HepG2 (cell line): Measurements from ENCODE around the gene TCFL5. TPM values are rescaled to one million over a fixed set of nuclear protein-coding genes. Genes with fewer than 3 reads are reported as not detected.

ENCODE experiments used
- ATAC-seq: fragments of 200-7000 bp; cut with Tn5 transposase; 3 replicates; pipeline ENCODE4 v1.9.1; 2020; ENCODE audit warnings: mild to moderate bottlenecking, moderate library complexity
- BruUV-seq: library from RNA; stranded (reverse); fragments of 400-500 nt; replicated peaks from 2 replicates; lab custom pipeline; 2021; lab: Mats Ljungman, UMichigan
- CTCF ChIA-PET: fragments of 300-600 bp; formaldehyde crosslinking; extraction: SDS; loops from one replicate; lab custom pipeline; 2021; ENCODE audit warnings: low total read pairs, inconsistent platforms, low intra/inter-chr PET ratio; lab: Yijun Ruan, JAX
- POLR2A ChIA-PET: fragments of 350-600 bp; sonication (Branson Sonifier 250); formaldehyde crosslinking; loops from one replicate; lab custom pipeline; 2020; ENCODE audit warnings: antibody characterized with exemption, inconsistent platforms; lab: Yijun Ruan, JAX
- DNase-seq: peaks from one replicate; pipeline ENCODE4 v3.0.0-alpha.2; 2015; ENCODE audit warnings: low spot score
- FAIRE-seq: peaks from 3 replicates; lab custom pipeline; 2011; peaks lifted over from hg19 to GRCh38; lab: Jason Lieb, UNC
- H2AFZ ChIP-seq: one replicate; pipeline ENCODE4 v1.6.1; 2011; ENCODE audit warnings: low read length, inconsistent platforms
- H3K27ac ChIP-seq: fragments of 300-600 bp; 3 replicates; pipeline ENCODE4 v1.8.0; 2011; ENCODE audit warnings: mixed run types, mild to moderate bottlenecking, mixed read lengths, low read length, inconsistent platforms; ENCODE audit not compliant: insufficient read depth; ENCODE audit errors: extremely low read length
- H3K27me3 ChIP-seq, 2 experiments: fragments of 200-600 bp in 1 of 2; 2 replicates in 1 of 2; 3 replicates in 1 of 2; pipeline versions ENCODE4 v1.6.0 to v1.8.0; 2011; ENCODE audit warnings: low read length in 2 of 2, mild to moderate bottlenecking in 2 of 2, moderate library complexity in 2 of 2, inconsistent platforms in 1 of 2; ENCODE audit not compliant: insufficient read depth in 2 of 2, control insufficient read depth in 1 of 2
- H3K36me3 ChIP-seq, 2 experiments: fragments of 200-600 bp in 1 of 2; replicated peaks in 1 of 2; 2 replicates in 1 of 2; 3 replicates in 1 of 2; pipeline versions ENCODE4 v1.5.1 to v1.8.0; 2011; ENCODE audit warnings: low read length in 2 of 2, inconsistent platforms in 1 of 2; ENCODE audit not compliant: insufficient read depth in 2 of 2, control insufficient read depth in 1 of 2
- H3K4me1 ChIP-seq: 2 replicates; pipeline ENCODE4 v1.5.1; 2012; ENCODE audit warnings: low read length, inconsistent platforms; ENCODE audit not compliant: insufficient read depth
- H3K4me2 ChIP-seq: 2 replicates; pipeline ENCODE4 v1.6.0; 2011; ENCODE audit warnings: low read depth, low read length, inconsistent platforms
- H3K4me3 ChIP-seq, 3 experiments: fragments of 200-600 bp in 1 of 3; sonication (generic), shearing (Covaris generic) in 1 of 3; replicated peaks in 1 of 3; 2 replicates each; pipeline ENCODE4 v1.5.1; 2011 to 2016; ENCODE audit warnings: low read length in 3 of 3, inconsistent platforms in 2 of 3, low read depth in 2 of 3, mild to moderate bottlenecking in 2 of 3, control low read depth in 1 of 3, mixed read lengths in 1 of 3; ENCODE audit not compliant: insufficient read depth in 1 of 3
- H3K79me2 ChIP-seq: one replicate; pipeline ENCODE4 v1.6.1; 2011; ENCODE audit warnings: low read length, inconsistent platforms; ENCODE audit not compliant: insufficient read depth
- H3K9ac ChIP-seq: 2 replicates; pipeline ENCODE4 v1.6.0; 2011; ENCODE audit warnings: mild to moderate bottlenecking, low read depth, low read length, inconsistent platforms; ENCODE audit not compliant: insufficient read depth
- H3K9me3 ChIP-seq: 2 replicates; pipeline ENCODE4 v1.5.1; 2012; ENCODE audit warnings: mild to moderate bottlenecking, low read length
- H4K20me1 ChIP-seq: 2 replicates; pipeline ENCODE4 v1.6.0; 2011; ENCODE audit warnings: inconsistent platforms, mild to moderate bottlenecking, low read length, moderate library complexity; ENCODE audit not compliant: insufficient read depth
- AGO2 ChIP-seq: fragments of 200-400 bp; formaldehyde crosslinking; optimal IDR thresholded peaks from 2 replicates; pipeline ENCODE3; 2017; ENCODE audit warnings: mild to moderate bottlenecking, low read depth, low read length, moderate library complexity
- HNRNPL ChIP-seq: fragments of 200-400 bp; formaldehyde crosslinking; IDR thresholded peaks from 2 replicates; pipeline ENCODE4 v1.6.1; 2017; ENCODE audit warnings: mild to moderate bottlenecking, low read depth, low read length
- LBX2 ChIP-seq: sonication (generic); formaldehyde crosslinking; IDR thresholded peaks from 2 replicates; pipeline ENCODE4 v1.5.0; 2020; ENCODE audit warnings: missing genetic modification reagents, mild to moderate bottlenecking, borderline replicate concordance
- NFRKB ChIP-seq: fragments of 450-650 bp; IDR thresholded peaks from 2 replicates; pipeline ENCODE4 v1.6.1; 2017
- TRIM22 ChIP-seq: fragments of 450-650 bp; IDR thresholded peaks from 2 replicates; pipeline ENCODE4 v1.6.1; 2017
- WGBS: methylation state at CpG from one replicate; pipeline ENCODE4 v1.1.6; 2017; ENCODE audit warnings: low lambda C conversion rate; 5-methylcytosine and 5-hydroxymethylcytosine counted together
- in situ Hi-C: cut with HindIII; loops from 2 replicates; pipeline ENCODE4 v1.10.0; 2017; ENCODE audit warnings: low pct_unique_long_range_greater_than_20kb; ENCODE audit not compliant: extremely low pct_ligation_motif_present
- intact Hi-C: fragments of 100-400 bp; cut with micrococcal nuclease; formaldehyde crosslinking; loops from one replicate; pipeline ENCODE4 v1.10.0; 2022; ENCODE audit not compliant: unreplicated experiment
- polyA plus RNA-seq, 8 experiments: library from polyadenylated mRNA; depleted of rRNA in 3 of 8; stranded (reverse) in 7 of 8; unstranded in 1 of 8; fragments of >200 nt; fragmentation: Illumina TruSeq in 4 of 8; extraction: Trizol in 4 of 8; gene quantifications; 2 replicates each; pipeline versions ENCODE4 v1.2.1 to v1.2.3, GENCODE V29; 2011 to 2016; ENCODE audit warnings: low read depth in 4 of 8, missing spikeins in 1 of 8, mixed read lengths in 1 of 8; ENCODE audit not compliant: insufficient read depth in 1 of 8
- total RNA-seq, 5 experiments: library from RNA; depleted of rRNA; stranded (reverse); fragments of >200 nt; fragmentation: Illumina TruSeq; extraction: Trizol; gene quantifications; 2 replicates each; pipeline ENCODE4 v1.2.3, GENCODE V29; 2016; ENCODE audit warnings: low read depth in 1 of 5

Gene TCFL5
- total and polyA plus RNA-seq, 2 of the 13 experiments (the other 11 are each of a cell fraction or from before 2014, with no cell fraction given), result 14.8 to 20.0 TPM

- H4K20me1 ChIP-seq, result no peaks in the 10 kb centered on the region
- H3K27me3 ChIP-seq, result no peaks in the 10 kb centered on the region
- CTCF ChIA-PET, result no interaction called here
- no peak overlapping the region for H2AFZ ChIP-seq
- in situ Hi-C loops, result no loop called here
- H3K27ac ChIP-seq, result no peak overlapping the region
- no peak for FAIRE-seq
- ATAC-seq, result no peak
- POLR2A ChIA-PET, result no interaction called here
- 96% methylated on average over 46 of the region's 46 CpGs for WGBS
- H3K4me3 ChIP-seq, result no peak overlapping the region
- peaks cover 19% of the 10 kb centered on the region for H3K4me1 ChIP-seq
- TF ChIP-seq TRIM22 (no peak), AGO2 (peak; percentile 37)
- TF ChIP-seq, all 625 proteins: peak for 1
- BruUV-seq, result no TSS peak
- DNase-seq, result no peak
- Histone ChIP-seq H3K4me2 (no peak overlapping the region), H3K9ac (no peak overlapping the region), H3K79me2 (no peaks in the 10 kb centered on the region), H3K9me3 (no peaks in the 10 kb centered on the region), H3K36me3 (peaks cover 5 to 10% of the 10 kb centered on the region in 2 experiments; a peak in 3 of 5 replicates)
- intact Hi-C loops, result no loop called here
Observed at GRCh38 chr20:62881662-62882395, 20.2 kb upstream of the TCFL5 start.

- H4K20me1 ChIP-seq, result no peaks in the 10 kb centered on the region
- WGBS, result 96% methylated on average over 40 of the region's 45 CpGs
- no TSS peak for BruUV-seq
- H3K9ac ChIP-seq, result no peak overlapping the region
- H3K27me3 ChIP-seq, result no peaks in the 10 kb centered on the region; a peak in 1 of 5 replicates
- TF ChIP-seq AGO2, result peak; percentile 72
- 0 out of 2 replicates have a peak, but pooled peaks have one; percentile 15 for TF ChIP-seq HNRNPL
- no peak for TF ChIP-seq NFRKB
- TF ChIP-seq LBX2 (CRISPR knock-in tag), result no peak
- H3K79me2 ChIP-seq, result no peaks in the 10 kb centered on the region
- DNase-seq (no peak), FAIRE-seq (no peak), ATAC-seq (no peak)
- H3K27ac ChIP-seq, result no peak overlapping the region
- H3K9me3 ChIP-seq, result no peaks in the 10 kb centered on the region
- intact Hi-C loops (no loop called here), in situ Hi-C loops (no loop called here)
- H3K4me3 ChIP-seq, result no peak overlapping the region
- no peak overlapping the region for H3K4me2 ChIP-seq
- CTCF ChIA-PET, result no interaction called here
- peaks cover 26% of the 10 kb centered on the region for H3K4me1 ChIP-seq
- no peak overlapping the region for H2AFZ ChIP-seq
- peaks cover 3 to 10% of the 10 kb centered on the region in 2 experiments; a peak in 1 of 5 replicates for H3K36me3 ChIP-seq
- POLR2A ChIA-PET, result no interaction called here
Observed at GRCh38 chr20:62880935-62881661, 19.5 kb upstream of the TCFL5 start.
